ENCODE measurements around the gene CILP.
"Not testable (repeated sequence)": the region's sequence is repeated elsewhere in the genome, so short reads cannot be mapped to it uniquely, and the experiment has no call there.

The CILP gene

GRCh38 chr15:65204236-65204930 lies 6.9 kb downstream of the CILP start:
- in situ Hi-C loops (cut with MboI; ENCODE audit: low pct_unique_long_range_greater_than_20kb, low sequenced_read_pairs) = loop anchor here (10.0 kb wide), 1 partner anchor 70 kb away; no protein-coding TSS in a partner anchor
- DNase-seq = no peak

- in situ Hi-C loops (cut with MboI; ENCODE audit: low pct_unique_long_range_greater_than_20kb, low sequenced_read_pairs) = loop anchor here (10.0 kb wide), 1 partner anchor 73 kb away; no protein-coding TSS in a partner anchor
- DNase-seq = no peak
Observed at GRCh38 chr15:65201918-65202317, 9.4 kb downstream of the CILP start.

GRCh38 chr15:65198571-65198970 lies 12.7 kb downstream of the CILP start:
- in situ Hi-C loops (cut with MboI; ENCODE audit: low pct_unique_long_range_greater_than_20kb, low sequenced_read_pairs) = no loop called here
- DNase-seq = no peak

GRCh38 chr15:65197337-65197645 lies 14.0 kb downstream of the CILP start:
- in situ Hi-C loops (cut with MboI; ENCODE audit: low pct_unique_long_range_greater_than_20kb, low sequenced_read_pairs) = no loop called here
- no peak for DNase-seq

GRCh38 chr15:65196637-65197336 lies 14.5 kb downstream of the CILP start:
- DNase-seq = no peak
- in situ Hi-C loops (cut with MboI; ENCODE audit: low pct_unique_long_range_greater_than_20kb, low sequenced_read_pairs) = no loop called here

- no peak for DNase-seq
- in situ Hi-C loops (cut with MboI; ENCODE audit: low pct_unique_long_range_greater_than_20kb, low sequenced_read_pairs) = no loop called here
Observed at GRCh38 chr15:65195548-65195923, 15.7 kb downstream of the CILP start.

GRCh38 chr15:65194826-65195547 lies 16.3 kb downstream of the CILP start:
- in situ Hi-C loops (cut with MboI; ENCODE audit: low pct_unique_long_range_greater_than_20kb, low sequenced_read_pairs) = no loop called here
- no peak for DNase-seq

- in situ Hi-C loops (cut with MboI; ENCODE audit: low pct_unique_long_range_greater_than_20kb, low sequenced_read_pairs) = no loop called here
Observed at GRCh38 chr15:65192016-65192415, 19.3 kb downstream of the CILP start.

GRCh38 chr15:65189102-65189740 lies 22.1 kb downstream of the CILP start:
- in situ Hi-C loops (cut with MboI; ENCODE audit: low pct_unique_long_range_greater_than_20kb, low sequenced_read_pairs) = no loop called here
- peak; percentile 91 for DNase-seq

More at GRCh38 chr15:65192016-65192415, 19.3 kb downstream of the CILP start:
- no peak for DNase-seq

GRCh38 chr15:65188472-65188871 lies 22.8 kb downstream of the CILP start:
- in situ Hi-C loops (cut with MboI; ENCODE audit: low pct_unique_long_range_greater_than_20kb, low sequenced_read_pairs); DNase-seq: not testable (repeated sequence)

- in situ Hi-C loops (cut with MboI; ENCODE audit: low pct_unique_long_range_greater_than_20kb, low sequenced_read_pairs) = no loop called here
- DNase-seq = peak; percentile 98
Observed at GRCh38 chr15:65184868-65185717, 26.2 kb downstream of the CILP start, which contains the start of gene CLPX. CLPX (minus strand) TSS chr15:65185342; CDS start chr15:65185153, 189 bp downstream.

- in situ Hi-C loops (cut with MboI; ENCODE audit: low pct_unique_long_range_greater_than_20kb, low sequenced_read_pairs) = no loop called here
- DNase-seq = peak; percentile 73
Observed at GRCh38 chr15:65184305-65184867, 26.9 kb downstream of the CILP start.

GRCh38 chr15:65183865-65184159 lies 27.5 kb downstream of the CILP start:
- DNase-seq = no peak
- in situ Hi-C loops (cut with MboI; ENCODE audit: low pct_unique_long_range_greater_than_20kb, low sequenced_read_pairs) = no loop called here

- in situ Hi-C loops (cut with MboI; ENCODE audit: low pct_unique_long_range_greater_than_20kb, low sequenced_read_pairs) = no loop called here
- DNase-seq = no peak
Observed at GRCh38 chr15:65182538-65182937, 28.7 kb downstream of the CILP start.

- in situ Hi-C loops (cut with MboI; ENCODE audit: low pct_unique_long_range_greater_than_20kb, low sequenced_read_pairs); DNase-seq: not testable (repeated sequence)
Observed at GRCh38 chr15:65181582-65182353, 29.5 kb downstream of the CILP start.

- DNase-seq = no peak
- in situ Hi-C loops (cut with MboI; ENCODE audit: low pct_unique_long_range_greater_than_20kb, low sequenced_read_pairs) = no loop called here
Observed at GRCh38 chr15:65180167-65180566, 31.1 kb downstream of the CILP start.

GRCh38 chr15:65177901-65178300 lies 33.4 kb downstream of the CILP start:
- in situ Hi-C loops (cut with MboI; ENCODE audit: low pct_unique_long_range_greater_than_20kb, low sequenced_read_pairs) = no loop called here
- DNase-seq = no peak

GRCh38 chr15:65176056-65176455 lies 35.2 kb downstream of the CILP start:
- in situ Hi-C loops (cut with MboI; ENCODE audit: low pct_unique_long_range_greater_than_20kb, low sequenced_read_pairs) = no loop called here
- DNase-seq = no peak
